Measurements from ENCODE around the gene PLLP. TPM values are rescaled to one million over a fixed set of nuclear protein-coding genes. Genes with fewer than 3 reads are reported as not detected.

The PLLP gene
- polyA plus RNA-seq, 1 donor (not counting 4 experiments of a cell fraction or from before 2014, with no cell fraction given), result 8.7 TPM

GRCh38 chr16:57244463-57244766 lies 40.1 kb downstream of the PLLP start:
- peaks cover 3 to 14% of the 10 kb centered on the region in 2 experiments for H3K36me3 ChIP-seq (ENCODE audit: control insufficient read depth in 2 of 2, extremely low read depth in 1 of 2, insufficient read depth in 2 of 2, low read length in 2 of 2)
- H3K9me1 ChIP-seq (ENCODE audit: control insufficient read depth, extremely low read depth, insufficient read depth, low read length), result no peaks in the 10 kb centered on the region
- DNase-seq (ENCODE audit: low read depth, low spot score), result no peak
- H3K4me1 ChIP-seq (ENCODE audit: control insufficient read depth, extremely low read depth, insufficient read depth, low read length), result peaks cover 10% of the 10 kb centered on the region
- H2AFZ ChIP-seq (ENCODE audit: control insufficient read depth, low read length), result peak overlapping the region; percentile 51
- TF ChIP-seq EZH2 (IDR thresholded peaks at IDR 0.05; ENCODE audit: low read length), result no peak
- TF ChIP-seq CTCF (optimal IDR thresholded peaks at IDR 0.05 in 1 of 3, IDR thresholded peaks at IDR 0.05 in 1 of 3, conservative IDR thresholded peaks at IDR 0.05 in 1 of 3; ENCODE audit: extremely low read depth in 1 of 3, insufficient read depth in 2 of 3, low read length in 3 of 3), result no peak
- no peaks in the 10 kb centered on the region for H3K9me3 ChIP-seq (ENCODE audit: control insufficient read depth, low read depth, low read length)
- peak overlapping the region; percentile 85 for H3K9ac ChIP-seq (ENCODE audit: control insufficient read depth, extremely low read depth, insufficient read depth, low read length)
- FAIRE-seq, result peak; percentile 80
- H3K4me3 ChIP-seq (ENCODE audit: control insufficient read depth in 2 of 3, extremely low read depth in 1 of 3, insufficient read depth in 2 of 3, low read depth in 1 of 3, low read length in 3 of 3), result peak overlapping the region; percentile 39 to 82 (median 62)
- dilution Hi-C loops (cut with MboI; ENCODE audit: extremely low pct_ligation_motif_present, low sequenced_read_pairs), result no loop called here
- no peaks in the 10 kb centered on the region for H3K27me3 ChIP-seq (ENCODE audit: control insufficient read depth, extremely low read depth, insufficient read depth, low read length)
- H4K20me1 ChIP-seq (ENCODE audit: control insufficient read depth, extremely low read depth, insufficient read depth, low read length), result no peaks in the 10 kb centered on the region
- peaks cover 9% of the 10 kb centered on the region for H3K79me2 ChIP-seq (ENCODE audit: control insufficient read depth, insufficient read depth, low read length)
- peak overlapping the region; percentile 66 for H3K27ac ChIP-seq (ENCODE audit: control insufficient read depth, insufficient read depth, low read length)
- peak overlapping the region; percentile 96 for H3K4me2 ChIP-seq (ENCODE audit: control insufficient read depth, extremely low read depth, insufficient read depth, low read depth, low read length)

- H3K36me3 ChIP-seq (ENCODE audit: control insufficient read depth in 2 of 2, extremely low read depth in 1 of 2, insufficient read depth in 2 of 2, low read length in 2 of 2), result peaks cover 5 to 18% of the 10 kb centered on the region in 2 experiments
- no peaks in the 10 kb centered on the region for H3K27me3 ChIP-seq (ENCODE audit: control insufficient read depth, extremely low read depth, insufficient read depth, low read length)
- no peaks in the 10 kb centered on the region for H3K9me3 ChIP-seq (ENCODE audit: control insufficient read depth, low read depth, low read length)
- no peaks in the 10 kb centered on the region for H4K20me1 ChIP-seq (ENCODE audit: control insufficient read depth, extremely low read depth, insufficient read depth, low read length)
- no peaks in the 10 kb centered on the region for H3K9me1 ChIP-seq (ENCODE audit: control insufficient read depth, extremely low read depth, insufficient read depth, low read length)
- dilution Hi-C loops (cut with MboI; ENCODE audit: extremely low pct_ligation_motif_present, low sequenced_read_pairs), result no loop called here
- peaks cover 10% of the 10 kb centered on the region for H3K4me1 ChIP-seq (ENCODE audit: control insufficient read depth, extremely low read depth, insufficient read depth, low read length)
- TF ChIP-seq CTCF (optimal IDR thresholded peaks at IDR 0.05 in 1 of 3, IDR thresholded peaks at IDR 0.05 in 1 of 3, conservative IDR thresholded peaks at IDR 0.05 in 1 of 3; ENCODE audit: extremely low read depth in 1 of 3, insufficient read depth in 2 of 3, low read length in 3 of 3), result no peak
- no peak for TF ChIP-seq EZH2 (IDR thresholded peaks at IDR 0.05; ENCODE audit: low read length)
- no peak overlapping the region for H2AFZ ChIP-seq (ENCODE audit: control insufficient read depth, low read length)
- H3K4me3 ChIP-seq (ENCODE audit: control insufficient read depth in 2 of 3, extremely low read depth in 1 of 3, insufficient read depth in 2 of 3, low read depth in 1 of 3, low read length in 3 of 3), result no peak overlapping the region
- H3K9ac ChIP-seq (ENCODE audit: control insufficient read depth, extremely low read depth, insufficient read depth, low read length), result no peak overlapping the region
- peaks cover 9% of the 10 kb centered on the region for H3K79me2 ChIP-seq (ENCODE audit: control insufficient read depth, insufficient read depth, low read length)
- no peak for FAIRE-seq
- no peak overlapping the region for H3K27ac ChIP-seq (ENCODE audit: control insufficient read depth, insufficient read depth, low read length)
- DNase-seq (ENCODE audit: low read depth, low spot score), result no peak
- H3K4me2 ChIP-seq (ENCODE audit: control insufficient read depth, extremely low read depth, insufficient read depth, low read depth, low read length), result no peak overlapping the region
Measured at GRCh38 chr16:57242650-57243049, 41.8 kb downstream of the PLLP start.
